Hepatocyte (in vitro differentiated cells): Measurements from ENCODE around the gene BLTP3A. TPM values are rescaled to one million over a fixed set of nuclear protein-coding genes. Genes with fewer than 3 reads are reported as not detected.
"Not testable (repeated sequence)": the region's sequence is repeated elsewhere in the genome, so short reads cannot be mapped to it uniquely, and the experiment has no call there.

Experiments
- DNase-seq: peaks from one replicate; pipeline ENCODE4 v3.0.0-alpha.2; 2016; ENCODE audit warnings: low spot score
- H2AFZ ChIP-seq: fragments of 200-600 bp; sonication (generic); 2 replicates; pipeline ENCODE4 v1.6.0; 2016; ENCODE audit warnings: antibody characterized with exemption, mild to moderate bottlenecking
- H3K27ac ChIP-seq: fragments of 200-600 bp; sonication (generic); 2 replicates; pipeline ENCODE4 v1.5.1; 2016; ENCODE audit warnings: mild to moderate bottlenecking
- H3K27me3 ChIP-seq: fragments of 200-600 bp; sonication (generic); 2 replicates; pipeline ENCODE4 v1.6.1; 2016
- H3K36me3 ChIP-seq: fragments of 200-600 bp; sonication (generic); replicated peaks from 2 replicates; pipeline ENCODE4 v1.5.1; 2016; ENCODE audit warnings: low read depth; ENCODE audit not compliant: insufficient read depth
- H3K4me1 ChIP-seq: fragments of 200-600 bp; sonication (generic); 2 replicates; pipeline ENCODE4 v1.5.1; 2016; ENCODE audit warnings: mild to moderate bottlenecking, moderate library complexity; ENCODE audit not compliant: insufficient read depth
- H3K4me2 ChIP-seq: fragments of 200-600 bp; sonication (generic); 2 replicates; pipeline ENCODE4 v1.6.0; 2016
- H3K4me3 ChIP-seq: fragments of 200-600 bp; sonication (generic); 2 replicates; pipeline ENCODE4 v1.5.1; 2016; ENCODE audit warnings: mild to moderate bottlenecking
- H3K79me2 ChIP-seq: fragments of 200-600 bp; sonication (generic); 2 replicates; pipeline ENCODE4 v1.6.0; 2017; ENCODE audit warnings: mild to moderate bottlenecking
- H3K9me2 ChIP-seq: fragments of 200-600 bp; sonication (generic); replicated peaks from 2 replicates; pipeline ENCODE4 v1.6.0; 2017; ENCODE audit warnings: mild to moderate bottlenecking; ENCODE audit not compliant: insufficient read depth
- H3K9me3 ChIP-seq: fragments of 200-600 bp; sonication (generic); 2 replicates; pipeline ENCODE4 v1.5.1; 2016; ENCODE audit warnings: low read depth, mild to moderate bottlenecking
- H4K20me1 ChIP-seq: fragments of 200-600 bp; sonication (generic); 2 replicates; pipeline ENCODE4 v1.6.0; 2016; ENCODE audit warnings: mild to moderate bottlenecking; ENCODE audit not compliant: insufficient read depth, poor library complexity, severe bottlenecking
- CTCF ChIP-seq: fragments of 200-600 bp; sonication (generic); IDR thresholded peaks from 2 replicates; pipeline ENCODE4 v1.5.1; 2016; ENCODE audit warnings: antibody characterized with exemption, mild to moderate bottlenecking; ENCODE audit not compliant: poor library complexity
- EZH2 ChIP-seq: fragments of 200-600 bp; sonication (generic); IDR thresholded peaks from 2 replicates; pipeline ENCODE4 v1.6.1; 2016; ENCODE audit warnings: antibody characterized with exemption, mild to moderate bottlenecking, borderline replicate concordance
- EZH2phosphoT487 ChIP-seq: fragments of 200-600 bp; sonication (generic); IDR thresholded peaks from one replicate; pipeline ENCODE4 v1.6.1; 2018; ENCODE audit warnings: antibody characterized with exemption, mild to moderate bottlenecking, low read depth, moderate library complexity; ENCODE audit not compliant: unreplicated experiment, severe bottlenecking
- WGBS: methylation state at CpG from one replicate; pipeline ENCODE4 v1.1.6; 2016; ENCODE audit warnings: low lambda C conversion rate; ENCODE audit errors: missing lambda C conversion rate; 5-methylcytosine and 5-hydroxymethylcytosine counted together
- polyA plus RNA-seq: library from polyadenylated mRNA; unstranded; fragments of >200 nt; fragmentation: Nextera tagmentation; extraction: Ambion mirVana; gene quantifications from 2 replicates; pipeline ENCODE4 v1.2.1, GENCODE V29; 2016
- total RNA-seq: library from RNA; depleted of rRNA; stranded (reverse); fragments of >200 nt; gene quantifications from 2 replicates; pipeline ENCODE4 v1.2.3, GENCODE V29; 2014

Gene BLTP3A
- total and polyA plus RNA-seq, 2 experiments from 2014 or later: 3.3 to 14.3 TPM

- Histone ChIP-seq H3K9me3 (no peaks in the 10 kb centered on the region), H3K4me3 (no peak overlapping the region), H3K36me3 (no peaks in the 10 kb centered on the region), H2AFZ (no peak overlapping the region), H4K20me1 (no peaks in the 10 kb centered on the region), H3K4me2 (no peak overlapping the region), H3K79me2 (no peaks in the 10 kb centered on the region), H3K27me3 (no peaks in the 10 kb centered on the region), H3K27ac (peak overlapping the region; percentile 91), H3K9me2 (no peaks in the 10 kb centered on the region), H3K4me1 (peaks cover 18% of the 10 kb centered on the region)
- WGBS: 88% methylated on average over 7 of the region's 7 CpGs
- DNase-seq: no peak
- no peak for TF ChIP-seq EZH2
- no peak for TF ChIP-seq EZH2phosphoT487
- no peak for TF ChIP-seq CTCF
Observed at GRCh38 chr6:34743625-34744293, 48.1 kb upstream of the BLTP3A start.

GRCh38 chr6:34744294-34744647 lies 47.6 kb upstream of the BLTP3A start:
- H4K20me1 ChIP-seq, H3K79me2 ChIP-seq, H3K27me3 ChIP-seq, DNase-seq, H3K4me3 ChIP-seq, H3K36me3 ChIP-seq, H3K4me2 ChIP-seq, H2AFZ ChIP-seq, H3K9me2 ChIP-seq, H3K9me3 ChIP-seq: not testable (repeated sequence)
- WGBS: 97% methylated on average over 10 of the region's 10 CpGs
- peaks cover 18% of the 10 kb centered on the region for H3K4me1 ChIP-seq
- peak overlapping the region; percentile 91 for H3K27ac ChIP-seq

- H4K20me1 ChIP-seq: no peaks in the 10 kb centered on the region
- peak overlapping the region; percentile 55 for H3K4me2 ChIP-seq
- no peaks in the 10 kb centered on the region for H3K9me2 ChIP-seq
- DNase-seq: peak; percentile 78
- H2AFZ ChIP-seq: no peak overlapping the region
- TF ChIP-seq EZH2phosphoT487 (no peak), EZH2 (no peak), CTCF (no peak)
- peak overlapping the region; percentile 91 for H3K27ac ChIP-seq
- 53% methylated on average over 10 of the region's 10 CpGs for WGBS
- no peaks in the 10 kb centered on the region for H3K27me3 ChIP-seq
- no peaks in the 10 kb centered on the region for H3K79me2 ChIP-seq
- no peaks in the 10 kb centered on the region for H3K9me3 ChIP-seq
- H3K4me1 ChIP-seq: peaks cover 18% of the 10 kb centered on the region
- H3K4me3 ChIP-seq: no peak overlapping the region
- H3K36me3 ChIP-seq: no peaks in the 10 kb centered on the region
Observed at GRCh38 chr6:34745277-34746103, 46.4 kb upstream of the BLTP3A start.

GRCh38 chr6:34746104-34746846 lies 45.6 kb upstream of the BLTP3A start:
- H4K20me1 ChIP-seq: no peaks in the 10 kb centered on the region
- H3K9me3 ChIP-seq: no peaks in the 10 kb centered on the region
- peak overlapping the region; percentile 91 for H3K27ac ChIP-seq
- no peaks in the 10 kb centered on the region for H3K27me3 ChIP-seq
- H3K9me2 ChIP-seq: no peaks in the 10 kb centered on the region
- peak overlapping the region; percentile 18 for H2AFZ ChIP-seq
- TF ChIP-seq CTCF: no peak
- no peak for TF ChIP-seq EZH2phosphoT487
- no peak for TF ChIP-seq EZH2
- H3K79me2 ChIP-seq: no peaks in the 10 kb centered on the region
- H3K4me3 ChIP-seq: no peak overlapping the region
- WGBS: 75% methylated on average over 6 of the region's 6 CpGs
- DNase-seq: no peak
- no peaks in the 10 kb centered on the region for H3K36me3 ChIP-seq
- peaks cover 18% of the 10 kb centered on the region for H3K4me1 ChIP-seq
- peak overlapping the region; percentile 20 for H3K4me2 ChIP-seq
